Measurements from ENCODE around the gene CHURC1.

CHURC1 gene

DNA sequence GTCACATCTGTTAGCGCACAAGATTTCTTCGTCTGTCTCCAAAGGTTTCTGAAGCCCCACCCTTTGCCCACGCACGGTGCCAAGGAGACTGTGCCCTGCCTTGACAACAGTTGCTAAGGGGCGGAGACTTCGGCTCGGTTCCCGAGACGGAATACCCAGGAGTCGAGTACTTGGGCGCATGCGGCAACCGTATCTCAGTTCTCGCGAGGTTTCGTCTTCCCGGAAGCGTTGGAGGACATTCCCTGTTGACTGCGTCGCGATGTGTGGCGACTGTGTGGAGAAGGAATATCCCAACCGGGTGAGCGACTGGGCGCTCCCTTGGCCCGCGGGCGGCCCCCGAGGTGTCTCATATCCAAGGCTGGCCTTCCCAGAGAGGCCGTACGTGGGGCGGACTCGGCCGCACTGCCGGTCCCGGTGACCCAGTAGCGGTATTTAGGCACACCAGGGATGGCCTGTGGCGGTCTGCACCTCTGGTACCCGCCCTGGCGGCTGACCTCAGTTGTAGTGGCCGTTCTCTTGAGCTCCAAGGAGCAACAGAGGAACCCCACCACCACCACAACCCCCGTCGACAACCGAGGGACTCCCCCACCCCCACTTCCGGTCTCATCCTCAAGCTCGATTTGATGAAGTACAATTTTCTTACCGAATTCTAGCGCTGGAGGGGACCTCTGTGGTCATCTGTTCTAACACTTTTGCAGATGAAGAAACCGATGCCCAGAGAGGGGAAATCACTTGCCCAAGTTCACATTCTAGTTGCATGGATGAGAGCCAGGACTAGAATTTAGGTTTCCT, at the start of gene CHURC1:
Gene CHURC1, plus strand, starts transcription at position 219 of the 792 bp plus-strand sequence. Its CDS starts 41 bp downstream, at position 260.
- peak; percentile 97 for DNase-seq

DNA sequence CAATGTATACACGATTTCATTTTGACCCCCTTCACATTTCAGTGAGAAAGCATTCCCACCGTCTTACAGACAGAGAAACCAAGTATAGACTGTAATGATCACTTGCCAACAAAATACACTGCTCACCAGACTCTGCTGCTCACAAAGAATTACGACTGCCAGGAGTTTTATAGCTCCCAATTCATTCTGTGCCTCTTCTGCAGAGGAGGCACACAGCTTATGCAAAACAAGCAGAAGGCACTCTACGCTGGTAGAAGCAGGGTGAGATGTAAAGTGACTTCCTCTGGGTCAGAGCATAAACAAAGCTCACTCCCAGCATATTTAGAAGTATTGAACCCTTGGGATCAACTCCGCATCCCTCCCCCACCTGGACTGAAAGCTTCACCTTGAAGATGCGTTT, 49.1 kb upstream of the CHURC1 start:
- DNase-seq: no peak

DNA sequence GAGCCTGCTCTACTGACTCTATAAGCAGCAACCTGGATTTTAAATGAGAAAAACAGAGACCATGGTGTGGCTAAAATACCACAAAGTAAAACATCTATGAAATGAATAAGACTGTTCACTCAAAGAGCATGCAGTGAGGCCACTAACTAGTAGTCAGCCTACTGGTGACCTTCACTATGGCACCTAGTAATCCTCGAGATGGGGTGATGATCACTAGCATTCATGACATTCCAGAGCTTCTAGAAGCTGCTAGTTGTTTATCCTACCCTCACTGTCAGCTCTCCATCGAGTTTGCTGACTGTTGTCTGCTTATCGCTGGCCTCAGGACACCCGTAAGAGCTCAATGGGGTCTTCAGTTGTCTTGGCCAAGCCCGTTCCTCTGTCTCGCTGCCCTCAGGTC, 48.3 kb upstream of the CHURC1 start:
- no peak for DNase-seq

DNA sequence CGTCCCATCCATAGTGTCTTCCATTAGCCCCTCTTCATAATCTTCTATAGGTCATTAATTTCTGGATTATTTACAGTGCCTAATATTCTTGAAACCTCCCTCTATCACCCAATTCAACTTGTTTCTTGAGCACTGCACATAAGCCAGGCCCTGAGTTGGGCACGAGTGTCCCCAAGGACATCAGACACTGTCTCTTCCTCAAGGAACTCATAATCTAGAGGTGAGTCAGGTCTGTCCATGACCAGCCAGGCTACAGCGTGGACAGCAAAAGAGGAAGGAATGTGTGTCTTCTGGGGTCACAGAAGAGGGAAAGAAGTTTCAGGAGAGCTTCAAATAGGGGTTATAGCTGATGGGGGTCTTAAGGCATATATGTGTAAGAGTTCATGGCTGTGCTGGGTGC, 47.1 kb upstream of the CHURC1 start:
- no peak for DNase-seq

DNA sequence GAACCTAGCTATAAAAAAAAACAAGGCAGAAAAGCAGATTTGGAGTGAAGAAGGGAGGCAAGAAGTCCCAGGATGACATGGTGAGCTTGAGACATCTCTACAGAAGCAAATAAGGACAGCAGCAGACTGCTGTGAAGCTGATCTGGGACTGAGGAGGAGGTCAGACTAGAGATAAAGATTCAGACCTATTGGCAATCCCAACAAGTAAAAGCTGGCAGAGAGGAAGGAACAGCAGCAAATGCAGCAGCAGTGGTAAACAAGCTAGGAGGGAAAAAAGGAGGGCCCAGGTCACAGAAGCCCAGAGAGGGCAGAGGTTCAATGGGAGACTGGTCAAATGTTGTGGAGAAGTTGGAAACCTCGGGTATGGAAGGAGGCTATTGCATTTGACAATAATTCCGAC, 45.9 kb upstream of the CHURC1 start:
- no peak for DNase-seq

DNA sequence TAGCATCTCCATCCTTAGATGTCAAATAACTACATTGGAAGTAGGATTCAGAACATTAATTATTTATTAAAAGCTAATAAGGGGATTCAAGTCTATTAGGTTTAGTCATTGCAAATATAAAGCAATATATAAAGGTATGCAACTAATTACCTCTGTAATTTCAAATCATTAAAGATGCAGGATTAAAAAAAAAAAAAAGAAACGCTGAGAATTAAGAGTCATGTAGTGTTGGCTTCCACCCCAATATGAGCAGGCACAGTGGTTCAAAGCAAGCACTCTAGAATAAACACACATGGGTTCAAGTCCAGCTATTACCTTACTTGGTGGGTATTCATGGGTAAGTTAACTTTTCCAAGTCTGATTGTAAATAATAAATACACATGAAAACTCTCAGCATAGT, 45.4 kb upstream of the CHURC1 start:
- DNase-seq: no peak

DNA sequence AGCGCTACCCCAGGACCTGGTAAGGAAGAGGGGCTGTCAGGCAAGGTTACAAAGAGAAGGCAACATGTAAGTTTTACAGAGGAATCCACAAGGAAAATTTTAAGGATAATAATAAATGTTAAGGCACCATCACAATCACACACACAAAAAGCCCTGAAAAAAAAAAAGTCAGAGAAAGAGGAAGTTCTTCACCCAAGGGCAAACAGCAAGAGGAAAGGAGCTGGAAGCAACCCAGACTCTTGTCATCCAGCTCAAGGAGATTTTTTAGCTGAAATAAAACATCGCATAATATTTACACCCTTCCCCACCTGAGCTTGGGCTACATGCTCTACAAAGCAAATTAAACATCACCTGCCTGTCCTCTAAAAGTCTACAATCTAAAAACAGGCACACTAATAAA, 44.1 kb upstream of the CHURC1 start:
- no peak for DNase-seq

DNA sequence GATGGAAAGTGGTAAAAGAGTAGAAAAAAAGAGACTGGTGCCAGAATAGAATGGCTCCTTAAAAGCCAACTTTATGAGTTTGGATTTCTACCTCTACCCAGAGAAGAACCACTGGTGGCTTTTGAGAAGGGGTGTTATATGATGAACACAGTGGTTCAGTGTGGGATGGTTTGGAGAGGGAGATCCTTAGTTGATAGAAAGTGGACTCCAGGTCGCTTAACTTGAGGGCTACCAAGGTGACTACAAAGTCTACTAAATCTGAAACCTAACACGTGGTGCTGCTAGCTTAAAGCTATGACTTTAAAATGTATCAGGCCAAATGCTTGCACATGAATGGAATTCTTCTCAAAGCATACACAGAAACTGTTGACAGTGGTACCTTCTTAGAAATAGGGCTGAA, 42.9 kb upstream of the CHURC1 start:
- no peak for DNase-seq

DNA sequence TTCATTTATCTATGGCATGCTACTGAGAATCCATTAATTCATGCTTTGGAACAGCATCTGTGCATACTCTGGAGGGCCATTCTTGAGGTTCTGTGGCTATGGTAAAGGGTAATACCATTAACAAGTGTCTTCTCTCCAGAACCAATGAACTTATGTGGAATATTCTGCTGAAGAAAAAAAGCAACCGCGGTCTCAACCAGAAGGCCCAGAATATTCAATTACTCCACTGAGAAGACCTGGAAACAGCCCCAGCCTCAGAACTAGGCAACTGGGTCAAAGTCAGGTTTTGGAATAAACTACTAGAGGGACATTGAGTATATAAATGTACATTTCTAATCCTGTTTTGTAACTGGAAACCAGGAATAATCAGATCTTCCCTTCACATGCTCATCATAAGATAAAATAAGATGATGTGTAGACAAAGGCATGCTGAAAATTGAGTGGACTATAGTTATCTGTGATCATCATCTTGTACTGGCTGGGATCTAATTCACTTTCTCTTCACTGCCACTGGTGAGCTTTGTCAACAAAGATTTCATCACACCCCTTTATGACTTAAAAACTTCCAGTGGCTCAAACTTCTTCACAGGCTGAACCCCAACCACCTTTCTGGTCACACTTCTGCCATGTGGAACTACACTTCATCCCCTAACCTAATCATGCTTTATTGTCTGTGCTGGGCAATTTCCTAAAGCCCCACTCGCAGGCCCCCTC, 40.6 kb upstream of the CHURC1 start:
- no peak for DNase-seq

DNA sequence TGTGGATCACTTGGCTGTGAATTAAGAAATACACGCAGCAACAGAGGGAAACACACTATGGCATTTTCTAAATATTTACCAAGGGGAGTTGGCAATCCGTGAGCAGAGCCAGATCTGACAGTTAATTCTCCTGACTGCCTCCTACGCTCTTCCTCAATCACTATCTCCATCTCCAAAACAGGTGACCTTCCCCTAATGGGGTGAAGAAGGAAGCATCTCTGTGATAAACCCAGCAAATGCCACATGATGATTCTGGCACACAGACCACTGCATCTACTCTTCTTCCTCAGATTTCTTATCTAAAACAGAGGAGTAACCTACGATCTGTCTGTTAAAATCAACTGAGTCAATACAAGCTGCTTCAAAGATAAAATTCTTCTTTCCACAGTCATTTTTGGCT, 38.9 kb upstream of the CHURC1 start:
- no peak for DNase-seq

DNA sequence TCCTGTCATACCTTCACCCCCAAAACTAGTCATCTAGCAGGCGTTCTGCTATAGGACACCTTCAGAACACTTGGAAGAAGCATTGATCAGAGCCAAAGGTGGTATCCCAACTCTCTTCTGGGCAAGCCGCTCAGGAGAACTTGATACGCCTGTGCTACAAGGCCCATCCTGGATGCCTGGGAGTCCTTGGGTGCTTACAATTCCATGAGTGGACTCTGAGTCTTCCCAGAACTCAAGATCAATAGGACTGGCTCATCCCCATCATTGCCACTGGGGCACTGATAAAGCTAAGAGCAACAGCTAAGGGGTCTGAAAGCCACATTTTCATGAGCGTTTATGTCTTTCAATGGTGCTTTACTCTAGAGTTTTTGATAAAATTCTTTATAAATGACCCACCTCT, 36.4 kb upstream of the CHURC1 start:
- no peak for DNase-seq

DNA sequence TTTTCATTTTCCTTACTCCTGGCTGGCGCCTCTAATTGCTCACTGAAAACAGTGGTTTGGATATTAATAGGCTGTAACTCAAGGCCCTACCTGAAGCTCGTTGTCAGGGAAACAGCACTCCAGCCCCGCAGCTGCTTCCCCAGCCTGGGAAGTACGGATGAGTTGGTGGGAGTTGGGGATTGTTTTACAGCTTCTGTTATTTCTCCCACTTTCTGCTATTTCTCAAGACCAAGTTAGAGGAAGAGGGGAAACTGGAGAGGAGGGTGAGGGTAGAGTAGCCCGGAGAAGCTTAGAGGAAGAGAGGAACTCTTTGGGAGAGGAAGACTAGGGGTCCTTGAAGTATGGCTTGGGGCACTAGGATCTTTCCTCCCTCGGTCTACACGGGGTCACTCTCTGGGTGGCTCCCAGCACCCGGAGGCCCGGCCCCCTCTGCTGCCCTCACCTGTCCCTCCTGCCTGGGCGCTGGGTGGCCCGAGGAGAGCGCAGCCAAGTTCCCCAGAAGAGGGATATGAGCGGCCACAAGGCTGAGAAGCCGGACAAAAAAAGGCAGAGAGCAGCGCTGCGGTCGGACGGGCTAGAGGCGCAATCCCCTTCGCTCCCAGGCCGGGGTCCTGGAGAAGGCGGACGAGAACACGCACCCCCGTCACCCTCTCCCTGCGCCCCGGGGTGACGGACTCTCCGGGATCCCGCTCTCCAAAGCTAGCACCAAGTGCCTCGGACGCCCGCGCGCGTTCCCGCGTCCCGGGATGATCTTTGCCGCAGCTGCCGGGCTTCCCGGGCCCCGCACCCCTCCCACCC, 35.2 kb upstream of the CHURC1 start:
- DNase-seq: no peak

DNA sequence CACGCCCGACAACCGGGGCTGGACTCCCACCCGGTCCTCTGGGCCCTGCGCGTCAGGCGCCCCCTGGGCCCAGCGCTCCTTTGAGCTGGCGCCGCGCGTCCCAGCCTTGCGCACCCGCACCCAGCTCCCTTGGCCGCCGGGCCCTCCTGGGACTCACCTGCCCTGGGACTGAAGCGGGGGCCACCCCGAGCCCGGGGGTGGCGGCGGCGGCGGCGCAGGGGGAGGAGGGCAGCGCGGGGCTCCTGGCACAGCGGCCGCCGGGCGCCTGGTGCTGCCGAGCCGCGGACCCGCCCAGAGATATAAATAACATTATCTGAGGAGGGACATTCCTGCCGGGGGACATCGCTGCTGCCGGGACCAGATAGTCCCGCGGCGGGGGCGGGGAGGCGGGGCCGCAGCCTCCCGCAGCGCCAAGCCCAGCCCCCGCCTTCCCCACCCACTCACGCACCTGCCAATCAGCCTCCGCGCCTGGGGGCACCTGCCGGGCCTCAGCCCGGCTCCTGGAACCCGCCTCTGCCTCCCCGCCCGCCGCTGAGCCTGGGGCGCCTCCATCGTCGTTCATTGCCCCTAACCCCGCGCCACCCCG, 34.5 kb upstream of the CHURC1 start, which contains the start of gene SPTB:
Gene SPTB, minus strand, starts transcription at position 273 of the 586 bp plus-strand sequence. CDS start 56,813 bp downstream, outside the sequence.
- DNase-seq: peak; percentile 73

DNA sequence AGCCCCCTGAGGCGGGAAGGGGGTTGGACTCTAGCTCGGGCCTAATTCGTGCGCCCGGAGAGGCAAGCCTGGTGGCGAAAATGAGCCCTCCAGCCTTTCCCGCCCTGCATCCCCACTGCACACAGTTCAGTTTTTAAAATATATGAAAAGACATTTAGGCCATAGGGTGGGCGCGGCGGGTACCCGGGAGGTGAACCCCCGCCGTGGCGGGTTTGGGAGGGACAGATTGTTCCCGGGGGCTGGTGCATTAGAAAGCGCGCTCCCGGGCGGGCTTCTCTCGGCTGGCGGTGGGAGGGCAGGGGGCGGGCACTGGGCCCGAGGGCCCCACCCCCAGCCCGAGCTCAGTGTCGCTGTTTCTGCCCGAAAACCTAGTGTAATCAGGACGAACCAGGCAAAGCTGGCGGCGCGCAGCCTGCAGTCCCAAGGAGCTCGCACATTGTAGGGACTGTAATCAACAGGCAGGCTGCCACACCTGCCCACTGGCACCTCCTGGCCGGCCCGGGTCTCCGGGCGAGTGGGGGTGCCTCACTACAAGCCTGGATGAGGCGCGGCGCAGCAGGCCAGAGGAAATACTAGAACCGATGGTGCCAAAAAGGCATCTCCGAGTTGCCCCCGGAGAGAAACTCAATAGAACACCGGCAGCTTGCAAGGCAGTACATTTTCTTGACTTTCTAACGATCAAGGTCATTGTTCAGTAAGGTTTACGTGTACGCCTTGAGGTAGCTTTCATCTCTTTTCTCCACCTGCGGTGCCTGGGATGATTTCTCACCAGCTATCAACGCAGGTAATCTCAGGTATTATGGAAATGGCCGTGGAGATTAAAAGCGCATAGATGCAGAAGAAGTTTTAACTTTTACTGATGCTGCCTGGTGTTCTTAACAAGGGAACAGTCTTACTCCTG, 33.8 kb upstream of the CHURC1 start:
- peak; percentile 69 for DNase-seq

DNA sequence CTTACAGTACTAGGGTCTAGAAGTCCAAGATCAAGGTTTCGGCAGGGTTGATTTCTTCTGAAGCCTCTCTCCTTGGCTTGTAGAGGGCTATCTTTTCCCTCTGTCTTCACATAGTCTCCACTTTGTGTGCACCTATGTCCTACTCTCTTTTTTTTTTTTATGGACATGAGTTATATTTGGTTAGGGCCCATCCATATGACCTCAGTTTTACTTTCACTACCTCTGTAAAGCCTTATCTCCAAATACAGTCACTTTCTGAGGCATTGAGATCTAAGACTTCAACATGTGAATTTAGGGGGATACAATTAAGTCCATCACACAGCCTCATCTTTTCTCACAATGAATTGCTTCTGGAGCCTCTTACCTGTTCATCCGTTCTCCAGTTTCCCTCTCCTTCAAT, 28.7 kb upstream of the CHURC1 start:
- no peak for DNase-seq

DNA sequence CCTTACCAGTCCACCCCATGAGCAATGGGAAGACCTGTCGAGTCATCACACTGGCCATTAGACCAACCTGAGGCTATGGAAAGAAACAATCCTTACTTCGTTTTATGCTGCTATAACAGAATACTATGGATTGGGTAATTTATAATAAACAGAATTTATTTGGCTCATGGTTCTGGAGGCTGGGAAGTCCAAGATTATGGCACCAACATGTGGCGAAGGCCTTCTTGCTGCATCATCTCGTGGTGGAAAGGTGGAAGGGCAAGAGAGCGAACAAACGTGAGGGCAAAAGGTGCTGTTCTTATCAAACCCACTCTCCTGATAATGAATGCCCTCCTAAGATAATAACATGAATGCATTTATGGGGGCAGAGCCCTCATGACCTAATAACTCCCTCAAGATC, 24.9 kb upstream of the CHURC1 start:
- no peak for DNase-seq

DNA sequence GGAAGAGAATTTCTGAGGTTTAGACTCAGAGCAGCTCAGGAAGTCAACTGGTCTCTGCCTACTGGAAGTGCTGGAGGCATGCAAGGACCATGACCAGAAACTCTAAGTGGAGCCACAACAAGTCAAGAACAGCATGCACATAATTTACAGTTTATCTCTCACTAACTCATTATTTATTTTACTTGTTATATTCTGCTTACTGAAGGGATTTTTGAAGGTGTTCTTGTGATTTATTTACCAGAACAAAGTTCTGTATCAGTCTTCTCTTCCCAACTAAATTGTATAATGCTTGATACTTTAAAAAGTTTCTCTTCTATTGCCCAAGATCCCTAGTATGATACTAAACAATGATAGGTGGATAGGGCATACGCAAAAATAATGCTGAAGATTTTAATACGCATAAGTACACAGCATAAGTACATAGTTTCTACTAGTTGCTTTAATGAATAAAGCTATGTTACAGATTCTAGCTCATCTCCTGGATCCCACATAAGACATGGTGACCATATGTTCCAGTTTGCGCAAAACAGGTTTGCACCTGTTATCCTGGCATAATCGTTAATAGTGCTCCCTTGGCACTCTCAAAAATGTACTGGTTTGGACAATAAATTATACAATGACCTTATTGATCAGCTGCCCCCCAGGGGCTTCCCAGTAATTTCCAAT, 22.9 kb upstream of the CHURC1 start:
- no peak for DNase-seq

DNA sequence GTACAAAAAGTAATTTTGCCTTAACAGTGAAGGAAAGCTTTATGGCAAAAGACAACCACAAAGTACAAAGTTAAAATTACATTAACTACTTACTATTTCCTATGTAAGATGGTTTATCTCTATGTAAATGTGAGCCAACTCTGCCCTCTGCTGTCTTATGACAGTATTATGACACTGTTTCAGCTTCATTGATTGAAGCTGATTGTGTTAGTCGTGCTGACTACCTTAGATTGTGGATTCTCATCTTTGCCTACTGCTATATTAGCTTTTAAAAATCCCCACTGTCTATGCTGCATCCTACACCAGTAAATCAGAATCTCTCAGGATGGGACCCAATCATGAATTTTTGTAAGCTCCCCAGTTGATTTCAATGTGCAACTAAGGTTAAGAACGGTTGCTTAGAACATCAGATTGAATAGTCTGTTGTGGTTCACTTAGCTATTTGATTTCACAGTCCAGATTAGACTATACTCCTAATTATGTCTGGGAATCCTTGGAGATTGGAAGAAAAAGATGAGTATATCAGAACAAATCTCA, 22.3 kb upstream of the CHURC1 start:
- DNase-seq: no peak

DNA sequence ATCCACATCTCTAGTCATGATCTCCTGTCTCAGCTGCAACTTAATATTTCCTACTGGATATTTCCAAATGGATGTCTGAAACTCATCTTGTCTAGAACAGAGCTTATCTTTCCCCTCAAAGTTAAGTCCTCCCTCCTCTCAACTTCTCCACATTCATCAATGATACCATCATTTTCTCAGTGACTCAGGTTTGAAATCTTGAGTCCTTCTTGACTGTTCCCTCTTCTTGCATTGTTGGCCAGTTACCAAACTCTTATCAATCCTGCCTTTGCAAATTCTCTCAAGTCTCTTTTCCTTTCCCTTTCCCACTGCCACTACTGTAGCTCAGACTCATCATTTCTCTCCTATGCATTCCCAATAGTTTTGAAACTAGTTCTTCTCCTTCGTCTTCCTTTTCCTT, 14.3 kb upstream of the CHURC1 start:
- DNase-seq: no peak

DNA sequence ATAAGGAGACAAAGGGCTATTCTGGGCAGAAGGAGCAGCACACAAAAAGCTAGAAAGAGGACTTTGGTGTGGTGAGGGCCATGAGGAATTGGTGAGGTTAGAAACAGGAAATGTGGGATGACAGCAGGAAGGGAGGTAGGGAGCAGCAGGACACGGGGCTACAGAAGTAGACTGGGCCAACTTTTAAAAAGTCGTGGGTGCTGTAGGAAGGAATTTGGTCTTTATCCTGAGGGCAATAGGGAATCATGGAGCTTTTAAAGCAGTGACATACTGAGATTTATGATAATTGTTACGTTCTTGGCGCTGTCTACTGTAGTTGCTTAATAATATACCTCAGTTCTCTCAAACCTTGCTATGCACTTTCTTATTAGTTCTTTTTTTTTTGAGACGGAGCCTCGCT, 8.2 kb upstream of the CHURC1 start:
- DNase-seq: no peak

DNA sequence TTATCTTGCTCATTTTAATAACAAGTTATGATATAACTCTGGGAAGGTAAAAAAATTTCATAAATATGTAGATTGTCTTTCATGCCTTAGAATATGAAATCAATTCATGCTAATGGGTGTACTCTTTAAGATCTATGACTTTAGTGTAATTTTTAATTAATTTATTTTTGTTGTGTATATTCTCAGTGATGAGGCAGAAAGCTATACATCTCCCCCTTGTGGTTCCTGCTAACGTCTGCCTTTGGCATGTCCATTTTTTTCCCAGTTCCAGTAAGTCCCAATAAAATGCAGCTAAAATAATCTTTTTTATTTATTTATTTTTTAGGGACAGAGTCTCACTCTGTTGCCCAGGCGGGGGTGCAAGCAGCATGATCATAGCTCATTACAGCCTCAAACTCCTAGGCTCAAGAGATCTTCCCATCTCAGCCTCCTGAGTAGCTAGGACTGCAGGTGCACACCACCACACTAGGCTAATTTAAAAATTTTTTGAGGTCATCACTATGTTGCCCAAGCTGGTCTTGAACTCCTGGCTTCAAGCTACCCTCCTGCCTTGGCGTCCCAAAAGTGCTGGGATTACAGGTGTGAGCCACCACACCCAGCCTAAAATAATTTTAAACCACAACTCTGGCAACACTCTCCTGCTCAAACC, 3.3 kb upstream of the CHURC1 start:
- no peak for DNase-seq

Measured in activated naive CD4-positive, alpha-beta T cell treated with anti-CD3 and anti-CD28 coated beads, Interleukin-2, amount 50 U/mL, for 16 hours (primary cell).